Left colon (tissue), 2 donors: Measurements from ENCODE around the gene NNT. TPM values are rescaled to one million over a fixed set of nuclear protein-coding genes. Genes with fewer than 3 reads are reported as not detected.
"Not testable (repeated sequence)": the region's sequence is repeated elsewhere in the genome, so short reads cannot be mapped to it uniquely, and the experiment has no call there.

Experiments
- ATAC-seq: fragments of 200-7000 bp; cut with Tn5 transposase; one replicate; pipeline ENCODE4 v1.9.1; 2020; ENCODE audit warnings: mild to moderate bottlenecking, moderate library complexity
- DNase-seq, 2 donors: peaks; one replicate each; pipeline ENCODE4 v3.0.0-alpha.2; 2020
- intact Hi-C, 2 donors: fragments of 100-400 bp; cut with DNase I in 1 of 2; cut with micrococcal nuclease in 1 of 2; formaldehyde crosslinking; loops; one replicate each; pipeline versions ENCODE4 v1.11.2 to v1.14.0; 2022; cut with DNase I, micrococcal nuclease
- total RNA-seq, 2 donors: library from RNA; stranded (reverse); fragmentation: NEBNext Ultra II Directional; extraction: Animal tissue kit (Norgen Biotek cat#: 25700); gene quantifications; one replicate each; pipeline ENCODE4 v1.2.1, GENCODE V29; 2021
- donor health status: DM: no; HTN: no; CAD: no.
- donor health status: DM: yes; HTN: yes; CAD: no.

The NNT gene
- total RNA-seq, 2 donors from 2014 or later, result 110 to 146 TPM

GRCh38 chr5:43649256-43649655 lies 46.3 kb downstream of the NNT start:
- intact Hi-C loops, result no loop called here
- ATAC-seq, result no peak
- no peak for DNase-seq

- intact Hi-C loops, result no loop called here
- no peak for ATAC-seq
- no peak for DNase-seq
Measured at GRCh38 chr5:43652537-43653302, 49.7 kb downstream of the NNT start.

GRCh38 chr5:43658509-43658908 lies 55.5 kb downstream of the NNT start:
- DNase-seq, result no peak
- intact Hi-C loops, result no loop called here
- ATAC-seq, result no peak

- no peak for ATAC-seq
- no peak for DNase-seq
- intact Hi-C loops, result no loop called here
Measured at GRCh38 chr5:43659075-43659474, 56.1 kb downstream of the NNT start.

- peak in 1 of 2 donors; percentile 18 for DNase-seq
- no peak for ATAC-seq
- intact Hi-C loops, result no loop called here
Measured at GRCh38 chr5:43661102-43661501, 58.1 kb downstream of the NNT start.

- DNase-seq (no peak), ATAC-seq (peak; percentile 33)
- intact Hi-C loops, result no loop called here
Measured at GRCh38 chr5:43663916-43664315, 60.9 kb downstream of the NNT start.

GRCh38 chr5:43664501-43665040 lies 61.6 kb downstream of the NNT start:
- DNase-seq (no peak), ATAC-seq (no peak)
- intact Hi-C loops, result no loop called here

- ATAC-seq, intact Hi-C loops, DNase-seq: not testable (repeated sequence)
Measured at GRCh38 chr5:43665749-43666148, 62.8 kb downstream of the NNT start.

- intact Hi-C loops, DNase-seq, ATAC-seq: not testable (repeated sequence)
Measured at GRCh38 chr5:43666728-43667127, 63.7 kb downstream of the NNT start.

- ATAC-seq, intact Hi-C loops, DNase-seq: not testable (repeated sequence)
Measured at GRCh38 chr5:43667379-43667778, 64.4 kb downstream of the NNT start.

- DNase-seq, result no peak
- intact Hi-C loops, result no loop called here
- ATAC-seq, result no peak
Measured at GRCh38 chr5:43674536-43674935, 71.6 kb downstream of the NNT start.

- ATAC-seq, result no peak
- intact Hi-C loops, result no loop called here
Measured at GRCh38 chr5:43675357-43675756, 72.4 kb downstream of the NNT start.

GRCh38 chr5:43676083-43676840 lies 73.3 kb downstream of the NNT start:
- no peak for ATAC-seq
- intact Hi-C loops, result no loop called here
- DNase-seq, result no peak

More at GRCh38 chr5:43675357-43675756, 72.4 kb downstream of the NNT start:
- DNase-seq, result no peak

- ATAC-seq (no peak), DNase-seq (no peak)
- intact Hi-C loops, result no loop called here
Measured at GRCh38 chr5:43677253-43677652, 74.3 kb downstream of the NNT start.

GRCh38 chr5:43679214-43679613 lies 76.2 kb downstream of the NNT start:
- DNase-seq (no peak), ATAC-seq (no peak)
- intact Hi-C loops, result no loop called here

- no peak for ATAC-seq
- DNase-seq, result no peak
- intact Hi-C loops, result no loop called here
Measured at GRCh38 chr5:43680286-43680685, 77.3 kb downstream of the NNT start.

- intact Hi-C loops, result no loop called here
- DNase-seq (no peak), ATAC-seq (no peak)
Measured at GRCh38 chr5:43683884-43684471, 81.0 kb downstream of the NNT start.

GRCh38 chr5:43685252-43685950 lies 82.4 kb downstream of the NNT start:
- intact Hi-C loops, result no loop called here
- DNase-seq (no peak), ATAC-seq (no peak)

- DNase-seq, result no peak
- intact Hi-C loops, result no loop called here
- no peak for ATAC-seq
Measured at GRCh38 chr5:43687275-43687674, 84.3 kb downstream of the NNT start.
